Hepatocyte (in vitro differentiated cells): ENCODE data around the gene CRTAP. TPM values are rescaled to one million over a fixed set of nuclear protein-coding genes. Genes with fewer than 3 reads are reported as not detected.
"Not testable (repeated sequence)": the region's sequence is repeated elsewhere in the genome, so short reads cannot be mapped to it uniquely, and the experiment has no call there.

ENCODE experiments used
- DNase-seq: peaks from one replicate; pipeline ENCODE4 v3.0.0-alpha.2; 2016; ENCODE audit warnings: low spot score
- H2AFZ ChIP-seq: fragments of 200-600 bp; sonication (generic); 2 replicates; pipeline ENCODE4 v1.6.0; 2016; ENCODE audit warnings: antibody characterized with exemption, mild to moderate bottlenecking
- H3K27ac ChIP-seq: fragments of 200-600 bp; sonication (generic); 2 replicates; pipeline ENCODE4 v1.5.1; 2016; ENCODE audit warnings: mild to moderate bottlenecking
- H3K27me3 ChIP-seq: fragments of 200-600 bp; sonication (generic); 2 replicates; pipeline ENCODE4 v1.6.1; 2016
- H3K36me3 ChIP-seq: fragments of 200-600 bp; sonication (generic); replicated peaks from 2 replicates; pipeline ENCODE4 v1.5.1; 2016; ENCODE audit warnings: low read depth; ENCODE audit not compliant: insufficient read depth
- H3K4me1 ChIP-seq: fragments of 200-600 bp; sonication (generic); 2 replicates; pipeline ENCODE4 v1.5.1; 2016; ENCODE audit warnings: mild to moderate bottlenecking, moderate library complexity; ENCODE audit not compliant: insufficient read depth
- H3K4me2 ChIP-seq: fragments of 200-600 bp; sonication (generic); 2 replicates; pipeline ENCODE4 v1.6.0; 2016
- H3K4me3 ChIP-seq: fragments of 200-600 bp; sonication (generic); 2 replicates; pipeline ENCODE4 v1.5.1; 2016; ENCODE audit warnings: mild to moderate bottlenecking
- H3K79me2 ChIP-seq: fragments of 200-600 bp; sonication (generic); 2 replicates; pipeline ENCODE4 v1.6.0; 2017; ENCODE audit warnings: mild to moderate bottlenecking
- H3K9me2 ChIP-seq: fragments of 200-600 bp; sonication (generic); replicated peaks from 2 replicates; pipeline ENCODE4 v1.6.0; 2017; ENCODE audit warnings: mild to moderate bottlenecking; ENCODE audit not compliant: insufficient read depth
- H3K9me3 ChIP-seq: fragments of 200-600 bp; sonication (generic); 2 replicates; pipeline ENCODE4 v1.5.1; 2016; ENCODE audit warnings: low read depth, mild to moderate bottlenecking
- H4K20me1 ChIP-seq: fragments of 200-600 bp; sonication (generic); 2 replicates; pipeline ENCODE4 v1.6.0; 2016; ENCODE audit warnings: mild to moderate bottlenecking; ENCODE audit not compliant: insufficient read depth, poor library complexity, severe bottlenecking
- CTCF ChIP-seq: fragments of 200-600 bp; sonication (generic); IDR thresholded peaks from 2 replicates; pipeline ENCODE4 v1.5.1; 2016; ENCODE audit warnings: antibody characterized with exemption, mild to moderate bottlenecking; ENCODE audit not compliant: poor library complexity
- EZH2 ChIP-seq: fragments of 200-600 bp; sonication (generic); IDR thresholded peaks from 2 replicates; pipeline ENCODE4 v1.6.1; 2016; ENCODE audit warnings: antibody characterized with exemption, mild to moderate bottlenecking, borderline replicate concordance
- EZH2phosphoT487 ChIP-seq: fragments of 200-600 bp; sonication (generic); IDR thresholded peaks from one replicate; pipeline ENCODE4 v1.6.1; 2018; ENCODE audit warnings: antibody characterized with exemption, mild to moderate bottlenecking, low read depth, moderate library complexity; ENCODE audit not compliant: unreplicated experiment, severe bottlenecking
- WGBS: methylation state at CpG from one replicate; pipeline ENCODE4 v1.1.6; 2016; ENCODE audit warnings: low lambda C conversion rate; ENCODE audit errors: missing lambda C conversion rate; 5-methylcytosine and 5-hydroxymethylcytosine counted together
- polyA plus RNA-seq: library from polyadenylated mRNA; unstranded; fragments of >200 nt; fragmentation: Nextera tagmentation; extraction: Ambion mirVana; gene quantifications from 2 replicates; pipeline ENCODE4 v1.2.1, GENCODE V29; 2016
- total RNA-seq: library from RNA; depleted of rRNA; stranded (reverse); fragments of >200 nt; gene quantifications from 2 replicates; pipeline ENCODE4 v1.2.3, GENCODE V29; 2014

Gene CRTAP
- total and polyA plus RNA-seq, 2 experiments from 2014 or later, result 127 to 178 TPM

- TF ChIP-seq EZH2 (no peak), CTCF (no peak), EZH2phosphoT487 (no peak)
- no peaks in the 10 kb centered on the region for H4K20me1 ChIP-seq
Observed at GRCh38 chr3:33137691-33138090, 23.9 kb downstream of the CRTAP start.

GRCh38 chr3:33139006-33139623 is 25.3 kb downstream of the CRTAP start:
- WGBS, result 99% methylated on average over 8 of the region's 8 CpGs
- H3K79me2 ChIP-seq, H3K36me3 ChIP-seq, H2AFZ ChIP-seq, H3K4me3 ChIP-seq, DNase-seq, H3K4me1 ChIP-seq, H4K20me1 ChIP-seq, H3K9me3 ChIP-seq, H3K4me2 ChIP-seq, H3K27me3 ChIP-seq, H3K9me2 ChIP-seq: not testable (repeated sequence)
- peak overlapping the region; percentile 28 for H3K27ac ChIP-seq

More at GRCh38 chr3:33137691-33138090, 23.9 kb downstream of the CRTAP start:
- Histone ChIP-seq H3K4me2 (no peak overlapping the region), H3K9me3 (no peaks in the 10 kb centered on the region), H3K36me3 (no peaks in the 10 kb centered on the region), H3K27ac (no peak overlapping the region), H3K9me2 (no peaks in the 10 kb centered on the region), H3K27me3 (no peaks in the 10 kb centered on the region), H3K4me3 (no peak overlapping the region), H3K79me2 (no peaks in the 10 kb centered on the region), H2AFZ (no peak overlapping the region), H3K4me1 (no peaks in the 10 kb centered on the region)
- 91% methylated on average over 1 of the region's 1 CpG for WGBS
- no peak for DNase-seq

- WGBS, result 38% methylated on average over 2 of the region's 2 CpGs
- Histone ChIP-seq H3K27ac (peak overlapping the region; percentile 28), H2AFZ (no peak overlapping the region), H3K9me3 (no peaks in the 10 kb centered on the region), H3K79me2 (no peaks in the 10 kb centered on the region), H4K20me1 (no peaks in the 10 kb centered on the region), H3K4me2 (peak overlapping the region; percentile 28), H3K27me3 (no peaks in the 10 kb centered on the region), H3K4me3 (no peak overlapping the region), H3K36me3 (no peaks in the 10 kb centered on the region), H3K4me1 (no peaks in the 10 kb centered on the region), H3K9me2 (no peaks in the 10 kb centered on the region)
- TF ChIP-seq EZH2phosphoT487 (no peak), EZH2 (no peak), CTCF (no peak)
- DNase-seq, result peak; percentile 21
Observed at GRCh38 chr3:33139996-33140395, 26.2 kb downstream of the CRTAP start.

GRCh38 chr3:33141006-33141405 is 27.2 kb downstream of the CRTAP start:
- no peaks in the 10 kb centered on the region for H3K9me2 ChIP-seq
- no peaks in the 10 kb centered on the region for H3K27me3 ChIP-seq
- peak overlapping the region; percentile 28 for H3K4me2 ChIP-seq
- no peak for TF ChIP-seq EZH2
- TF ChIP-seq EZH2phosphoT487, result no peak
- no peak for TF ChIP-seq CTCF
- no peak overlapping the region for H3K4me3 ChIP-seq
- no peaks in the 10 kb centered on the region for H3K4me1 ChIP-seq
- WGBS, result 66% methylated on average over 3 of the region's 3 CpGs
- H3K36me3 ChIP-seq, result no peaks in the 10 kb centered on the region
- peak overlapping the region; percentile 28 for H3K27ac ChIP-seq
- no peak overlapping the region for H2AFZ ChIP-seq
- no peaks in the 10 kb centered on the region for H3K79me2 ChIP-seq
- no peaks in the 10 kb centered on the region for H3K9me3 ChIP-seq
- no peaks in the 10 kb centered on the region for H4K20me1 ChIP-seq
- no peak for DNase-seq
